NB4 (cell line): ENCODE measurements around the gene CIAO3.
"Not testable (repeated sequence)": the region's sequence is repeated elsewhere in the genome, so short reads cannot be mapped to it uniquely, and the experiment has no call there.

Experiments
- DNase-seq: peaks from one replicate; pipeline ENCODE4 v3.0.0; 2010; ENCODE audit warnings: low read depth
- H3K4me3 ChIP-seq: one replicate; pipeline ENCODE4 v1.5.1; 2011; ENCODE audit warnings: mild to moderate bottlenecking, low read depth, low read length, moderate library complexity
- MYC ChIP-seq: IDR thresholded peaks from 2 replicates; pipeline ENCODE4 v1.6.1; 2011; ENCODE audit warnings: low read depth, low read length
- POLR2A ChIP-seq: IDR thresholded peaks from 2 replicates; pipeline ENCODE4 v1.6.1; 2011; ENCODE audit warnings: mild to moderate bottlenecking; ENCODE audit not compliant: insufficient read length; ENCODE audit errors: extremely low read depth
- TF ChIP-seq, protein P1 (sequence below): IDR thresholded peaks from one replicate; pipeline ENCODE4 v1.5.1; 2012; ENCODE audit warnings: low read depth, low read length
- TF ChIP-seq, protein P2 (sequence below): IDR thresholded peaks from 2 replicates; pipeline ENCODE4 v1.6.1; 2011; ENCODE audit warnings: low read depth, low read length

CIAO3 gene

DNA sequence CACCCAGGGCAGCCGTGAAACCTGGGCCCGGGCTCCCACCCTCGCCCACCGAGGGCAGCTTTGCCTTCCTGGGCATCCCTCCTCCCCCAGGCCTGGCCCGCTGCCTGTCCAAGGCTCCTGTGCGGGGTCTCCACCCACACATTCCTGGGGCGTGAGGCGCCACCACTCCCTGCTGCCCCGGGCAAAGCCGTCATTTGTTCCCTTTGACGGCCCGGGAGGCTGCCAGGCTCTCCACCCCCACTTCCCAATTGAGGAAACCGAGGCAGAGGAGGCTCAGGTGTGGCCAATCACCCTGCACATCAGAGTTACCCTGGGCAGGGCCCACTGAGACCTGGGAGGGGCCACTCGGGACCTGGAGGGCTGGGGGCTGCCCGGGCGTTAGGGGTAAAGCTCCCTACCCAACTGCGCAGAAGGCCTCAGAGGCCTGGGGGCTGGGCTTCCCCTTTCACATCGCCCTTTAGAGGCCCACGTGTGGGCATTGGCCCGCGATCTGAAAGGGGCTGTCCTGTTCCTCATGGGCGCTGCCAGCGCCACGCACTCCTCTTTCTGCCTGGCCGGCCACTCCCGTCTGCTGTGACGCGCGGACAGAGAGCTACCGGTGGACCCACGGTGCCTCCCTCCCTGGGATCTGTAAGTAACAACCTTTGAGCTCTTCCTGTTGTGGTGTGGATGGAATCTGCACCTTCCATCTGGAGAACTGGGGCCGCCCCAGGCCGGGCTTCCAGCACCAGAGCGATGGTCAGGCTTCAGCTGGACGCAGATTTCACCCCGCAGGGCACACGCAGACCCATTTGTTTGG lies 19.9 kb upstream of the CIAO3 start, which contains the start of gene MSLN:
TSS of gene MSLN (plus strand) at position 190 of the 799 bp plus-strand sequence. CDS start 1,947 bp downstream, outside the sequence.
- no peak for DNase-seq
- no peak within 1 kb of the TSS for H3K4me3 ChIP-seq
- TF ChIP-seq, protein P1, sequence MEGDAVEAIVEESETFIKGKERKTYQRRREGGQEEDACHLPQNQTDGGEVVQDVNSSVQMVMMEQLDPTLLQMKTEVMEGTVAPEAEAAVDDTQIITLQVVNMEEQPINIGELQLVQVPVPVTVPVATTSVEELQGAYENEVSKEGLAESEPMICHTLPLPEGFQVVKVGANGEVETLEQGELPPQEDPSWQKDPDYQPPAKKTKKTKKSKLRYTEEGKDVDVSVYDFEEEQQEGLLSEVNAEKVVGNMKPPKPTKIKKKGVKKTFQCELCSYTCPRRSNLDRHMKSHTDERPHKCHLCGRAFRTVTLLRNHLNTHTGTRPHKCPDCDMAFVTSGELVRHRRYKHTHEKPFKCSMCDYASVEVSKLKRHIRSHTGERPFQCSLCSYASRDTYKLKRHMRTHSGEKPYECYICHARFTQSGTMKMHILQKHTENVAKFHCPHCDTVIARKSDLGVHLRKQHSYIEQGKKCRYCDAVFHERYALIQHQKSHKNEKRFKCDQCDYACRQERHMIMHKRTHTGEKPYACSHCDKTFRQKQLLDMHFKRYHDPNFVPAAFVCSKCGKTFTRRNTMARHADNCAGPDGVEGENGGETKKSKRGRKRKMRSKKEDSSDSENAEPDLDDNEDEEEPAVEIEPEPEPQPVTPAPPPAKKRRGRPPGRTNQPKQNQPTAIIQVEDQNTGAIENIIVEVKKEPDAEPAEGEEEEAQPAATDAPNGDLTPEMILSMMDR: no peak
- no peak for TF ChIP-seq MYC

DNA sequence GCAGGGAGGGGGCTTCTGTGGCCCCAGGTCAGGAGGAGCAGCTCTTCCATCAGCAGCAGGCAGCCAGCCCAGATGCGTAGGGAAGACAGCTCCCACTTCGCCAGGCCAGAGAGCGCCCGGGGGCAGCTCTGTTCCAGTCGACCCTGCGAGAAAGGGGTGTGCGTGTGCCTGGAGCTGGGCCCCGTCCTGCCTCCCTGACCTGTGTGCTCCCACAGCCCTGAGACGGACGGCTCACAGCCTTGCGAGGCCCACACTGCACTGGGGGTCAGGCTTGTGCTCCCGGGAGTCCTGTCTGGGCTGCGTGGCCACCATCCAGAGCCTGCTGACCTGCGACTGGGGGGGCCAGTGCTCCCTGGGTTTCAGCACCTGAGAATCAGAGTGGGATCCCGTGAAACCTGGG lies 19.3 kb upstream of the CIAO3 start:
- no peak overlapping the region for H3K4me3 ChIP-seq
- TF ChIP-seq, protein P2, sequence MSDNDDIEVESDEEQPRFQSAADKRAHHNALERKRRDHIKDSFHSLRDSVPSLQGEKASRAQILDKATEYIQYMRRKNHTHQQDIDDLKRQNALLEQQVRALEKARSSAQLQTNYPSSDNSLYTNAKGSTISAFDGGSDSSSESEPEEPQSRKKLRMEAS: no peak
- TF ChIP-seq, protein P1: no peak
- DNase-seq: no peak

DNA sequence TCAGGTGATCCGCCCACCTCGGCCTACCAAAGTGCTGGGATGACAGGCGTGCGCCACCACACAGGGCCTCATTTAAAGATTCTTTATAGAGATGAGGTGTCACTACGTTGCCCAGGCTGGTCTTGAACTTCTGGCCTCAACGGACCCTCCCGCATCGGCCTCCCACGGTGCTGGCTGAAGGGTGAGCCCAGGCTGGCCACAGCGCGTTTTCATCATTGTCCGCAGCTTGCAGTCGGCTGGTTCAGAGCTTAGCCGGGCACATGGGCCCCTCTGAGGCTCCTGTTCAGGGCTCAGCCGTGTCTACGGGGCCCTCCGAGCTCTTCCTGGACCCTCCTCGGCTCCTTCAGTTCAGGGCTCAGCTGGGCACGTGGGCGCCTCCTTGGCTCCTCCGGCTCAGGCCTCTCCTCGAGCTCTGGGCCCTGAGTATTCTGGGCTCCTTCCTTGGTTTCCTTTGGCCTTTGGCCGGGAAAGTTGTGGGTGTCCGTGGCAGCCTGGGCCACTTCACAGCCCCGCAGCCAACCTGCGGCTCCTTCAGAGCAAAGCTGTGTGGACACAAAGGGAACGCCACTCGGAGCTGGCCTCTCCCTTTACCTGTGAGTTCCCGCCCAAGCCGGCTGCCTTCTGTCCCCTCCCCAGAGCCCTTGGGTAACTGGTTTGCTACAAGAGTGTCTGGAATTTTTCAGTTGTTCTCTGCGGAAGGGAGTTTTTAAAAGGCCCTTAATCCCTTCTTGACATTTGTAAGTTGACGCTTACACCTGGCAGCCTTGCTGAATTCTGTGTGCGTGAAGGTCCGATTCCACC lies 18.5 kb upstream of the CIAO3 start:
- DNase-seq: no peak
- TF ChIP-seq POLR2A (no peak), MYC (no peak)
- TF ChIP-seq, protein P2: no peak
- TF ChIP-seq, protein P1: no peak
- no peak overlapping the region for H3K4me3 ChIP-seq

DNA sequence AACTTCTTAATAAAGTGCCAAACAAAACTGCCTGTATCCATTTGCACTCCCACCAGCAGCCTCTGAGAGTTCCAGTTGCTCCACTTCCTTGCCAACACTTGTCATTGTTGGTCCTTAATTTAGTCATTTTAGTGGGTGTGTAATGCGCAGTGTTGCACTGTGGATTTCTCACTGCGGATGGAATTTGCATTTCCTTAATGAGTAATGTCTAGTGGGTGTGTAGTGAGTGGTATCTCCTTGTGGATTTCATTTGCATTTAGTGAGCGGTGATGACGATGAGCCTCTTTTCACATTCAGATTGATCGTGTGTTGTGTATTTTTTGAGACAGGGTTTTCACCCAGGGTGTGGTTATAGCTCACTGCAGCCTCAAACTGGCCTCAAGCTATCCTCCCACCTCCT lies 15.6 kb upstream of the CIAO3 start:
- H3K4me3 ChIP-seq: no peak overlapping the region
- no peak for TF ChIP-seq POLR2A
- TF ChIP-seq, protein P1: no peak
- TF ChIP-seq, protein P2: no peak
- no peak for TF ChIP-seq MYC
- no peak for DNase-seq

DNA sequence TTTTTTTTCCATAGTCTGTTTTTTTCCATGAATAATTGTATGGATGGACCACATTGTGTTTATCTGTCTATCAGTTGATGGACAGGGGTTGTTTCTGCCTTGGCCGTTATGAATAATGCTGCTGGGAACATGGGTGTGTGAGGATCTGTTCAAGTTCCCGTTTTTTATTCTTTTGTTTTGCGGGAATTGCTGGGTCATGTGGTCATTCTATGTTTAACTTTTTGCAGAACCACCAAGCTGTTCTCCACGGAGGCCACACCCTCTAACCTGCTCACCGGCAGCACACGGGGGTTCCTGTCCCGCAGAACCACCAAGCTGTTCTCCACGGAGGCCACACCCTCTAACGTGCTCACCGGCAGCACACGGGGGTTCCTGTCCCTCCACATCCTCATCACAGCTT lies 13.9 kb upstream of the CIAO3 start:
- peak; percentile 64 for DNase-seq
- H3K4me3 ChIP-seq: no peak overlapping the region
- TF ChIP-seq, protein P1: no peak
- TF ChIP-seq MYC (no peak), POLR2A (no peak)
- TF ChIP-seq, protein P2: no peak

DNA sequence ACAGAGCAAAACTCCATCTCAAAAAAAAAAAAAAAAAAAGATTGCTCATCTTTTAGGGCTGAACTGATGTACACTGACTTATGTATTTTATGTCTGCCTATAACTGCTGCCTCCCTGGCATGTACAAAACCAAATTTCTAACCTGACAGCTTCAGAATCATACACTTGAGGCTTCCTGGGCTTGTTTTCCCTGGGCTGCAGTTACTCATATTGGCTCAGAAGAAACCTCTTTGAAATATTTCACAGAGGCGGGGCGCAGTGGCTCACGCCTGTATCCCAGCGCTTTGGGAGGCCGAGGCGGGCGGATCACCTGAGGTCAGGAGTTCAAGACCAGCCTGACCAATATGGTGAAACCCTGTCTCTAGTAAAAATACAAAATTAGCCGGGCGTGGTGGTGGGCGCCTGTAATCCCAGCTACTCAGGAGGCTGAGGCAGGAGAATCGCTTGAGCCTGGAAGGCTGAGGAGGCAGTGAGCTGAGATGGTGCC lies 13.4 kb upstream of the CIAO3 start:
- H3K4me3 ChIP-seq, DNase-seq: not testable (repeated sequence)
